H9 (cell line): ENCODE measurements around the gene NR5A1. TPM values are rescaled to one million over a fixed set of nuclear protein-coding genes. Genes with fewer than 3 reads are reported as not detected.

Experiments used
- DNase-seq: peaks from one replicate; pipeline ENCODE4 v3.0.0-alpha.2; 2017
- H2AFZ ChIP-seq: one replicate; pipeline ENCODE4 v1.6.1; 2013; ENCODE audit warnings: mild to moderate bottlenecking, low read length, control low read depth, moderate library complexity
- H2AK5ac ChIP-seq: 2 replicates; pipeline ENCODE4 v1.6.1; 2013; ENCODE audit warnings: low read length, control low read depth, mixed read lengths; ENCODE audit not compliant: insufficient read length
- H2BK120ac ChIP-seq: one replicate; pipeline ENCODE4 v1.6.1; 2013; ENCODE audit warnings: low read depth, mild to moderate bottlenecking, low read length, control low read depth, inconsistent platforms; ENCODE audit not compliant: poor library complexity, severe bottlenecking
- H2BK12ac ChIP-seq: 2 replicates; pipeline ENCODE4 v1.6.1; 2013; ENCODE audit warnings: low read length, control low read depth, mixed read lengths, low read depth; ENCODE audit not compliant: insufficient read length
- H2BK15ac ChIP-seq: 2 replicates; pipeline ENCODE4 v1.6.1; 2013; ENCODE audit warnings: low read depth, low read length, control low read depth
- H2BK20ac ChIP-seq: one replicate; pipeline ENCODE4 v1.6.1; 2013; ENCODE audit warnings: low read depth, mild to moderate bottlenecking, low read length, control low read depth, inconsistent platforms; ENCODE audit not compliant: poor library complexity, severe bottlenecking
- H2BK5ac ChIP-seq: 2 replicates; pipeline ENCODE4 v1.6.1; 2013; ENCODE audit warnings: low read length, control low read depth, mixed read lengths; ENCODE audit not compliant: insufficient read length
- H3K14ac ChIP-seq: 2 replicates; pipeline ENCODE4 v1.6.1; 2013; ENCODE audit warnings: low read length, control low read depth; ENCODE audit not compliant: insufficient read depth
- H3K18ac ChIP-seq: 2 replicates; pipeline ENCODE4 v1.6.1; 2013; ENCODE audit warnings: low read depth, mild to moderate bottlenecking, mixed read lengths, low read length, control low read depth; ENCODE audit not compliant: insufficient read length
- H3K23ac ChIP-seq: 2 replicates; pipeline ENCODE4 v1.6.1; 2013; ENCODE audit warnings: low read length, control low read depth, mixed read lengths, low read depth; ENCODE audit not compliant: insufficient read length
- H3K23me2 ChIP-seq: 2 replicates; pipeline ENCODE4 v1.6.1; 2013; ENCODE audit warnings: low read depth, mild to moderate bottlenecking, mixed read lengths, low read length, control low read depth; ENCODE audit not compliant: insufficient read length, poor library complexity, severe bottlenecking
- H3K27ac ChIP-seq: 2 replicates; pipeline ENCODE4 v1.5.1; 2013; ENCODE audit warnings: low read length, control low read depth, mixed read lengths, low read depth; ENCODE audit not compliant: insufficient read length
- H3K27me3 ChIP-seq: 2 replicates; pipeline ENCODE4 v1.6.1; 2013; ENCODE audit warnings: low read length, control low read depth, inconsistent platforms; ENCODE audit not compliant: insufficient read depth
- H3K4ac ChIP-seq: 2 replicates; pipeline ENCODE4 v1.6.1; 2013; ENCODE audit warnings: low read depth, mild to moderate bottlenecking, control low read depth, inconsistent platforms, low read length, moderate library complexity
- H3K4me1 ChIP-seq: 2 replicates; pipeline ENCODE4 v1.6.1; 2013; ENCODE audit warnings: low read length, control low read depth, inconsistent platforms; ENCODE audit not compliant: insufficient read depth
- H3K4me2 ChIP-seq: 2 replicates; pipeline ENCODE4 v1.6.1; 2013; ENCODE audit warnings: low read length, control low read depth, mixed read lengths; ENCODE audit not compliant: insufficient read length, insufficient read depth
- H3K56ac ChIP-seq: 2 replicates; pipeline ENCODE4 v1.6.1; 2013; ENCODE audit warnings: low read depth, mild to moderate bottlenecking, mixed read lengths, low read length, control low read depth; ENCODE audit not compliant: insufficient read length
- H3K79me1 ChIP-seq: 2 replicates; pipeline ENCODE4 v1.6.1; 2013; ENCODE audit warnings: low read depth, mild to moderate bottlenecking, moderate library complexity, low read length, control low read depth, inconsistent platforms; ENCODE audit not compliant: insufficient read depth, poor library complexity, severe bottlenecking
- H3K79me2 ChIP-seq: 2 replicates; pipeline ENCODE4 v1.6.1; 2013; ENCODE audit warnings: low read length, control low read depth, inconsistent platforms; ENCODE audit not compliant: insufficient read depth
- H3K9ac ChIP-seq: 2 replicates; pipeline ENCODE4 v1.6.1; 2013; ENCODE audit warnings: low read length, control low read depth, mixed read lengths; ENCODE audit not compliant: insufficient read length; ENCODE audit errors: extremely low read depth
- H3K9me3 ChIP-seq: one replicate; pipeline ENCODE4 v1.6.1; 2013; ENCODE audit warnings: low read depth, low read length, inconsistent platforms; ENCODE audit not compliant: control insufficient read depth
- H3T11ph ChIP-seq: one replicate; pipeline ENCODE4 v1.6.1; 2013; ENCODE audit warnings: mild to moderate bottlenecking, low read length, control low read depth, inconsistent platforms
- H4K20me1 ChIP-seq: one replicate; pipeline ENCODE4 v1.6.1; 2013; ENCODE audit not compliant: control insufficient read depth, insufficient read length, insufficient read depth
- H4K5ac ChIP-seq: 2 replicates; pipeline ENCODE4 v1.6.1; 2013; ENCODE audit warnings: low read depth, mild to moderate bottlenecking, mixed read lengths, low read length, control low read depth; ENCODE audit not compliant: insufficient read length
- H4K8ac ChIP-seq: replicated peaks from 2 replicates; pipeline ENCODE4 v1.6.1; 2013; ENCODE audit warnings: low read length, control low read depth, mixed read lengths, low read depth; ENCODE audit not compliant: insufficient read length
- H4K91ac ChIP-seq: 2 replicates; pipeline ENCODE4 v1.6.1; 2013; ENCODE audit warnings: low read depth, mild to moderate bottlenecking, moderate library complexity, mixed read lengths, low read length, control low read depth; ENCODE audit not compliant: insufficient read length
- H3K27ac Mint-ChIP-seq, 3 experiments: 2 replicates in 2 of 3; 3 replicates in 1 of 3; pipeline ENCODE4 v1.8.0; 2020 to 2021; ENCODE audit warnings: mixed read lengths in 3 of 3, mild to moderate bottlenecking in 1 of 3, moderate library complexity in 1 of 3
- H3K27me3 Mint-ChIP-seq: 2 replicates; pipeline ENCODE4 v1.8.0; 2021; ENCODE audit warnings: low read depth, mild to moderate bottlenecking, moderate library complexity, mixed read lengths
- H3K36me3 Mint-ChIP-seq, 3 experiments: 2 replicates in 2 of 3; 3 replicates in 1 of 3; pipeline ENCODE4 v1.8.0; 2020 to 2021; ENCODE audit warnings: low read depth in 3 of 3, mixed read lengths in 3 of 3; ENCODE audit not compliant: insufficient read depth in 1 of 3
- H3K4me1 Mint-ChIP-seq, 2 experiments: 2 replicates each; pipeline ENCODE4 v1.8.0; 2020; ENCODE audit warnings: mixed read lengths in 2 of 2
- H3K4me3 Mint-ChIP-seq, 2 experiments: 2 replicates in 1 of 2; 3 replicates in 1 of 2; pipeline ENCODE4 v1.8.0; 2020 to 2021; ENCODE audit warnings: mild to moderate bottlenecking in 2 of 2, mixed read lengths in 2 of 2, moderate library complexity in 1 of 2
- H3K9me3 Mint-ChIP-seq, 2 experiments: 2 replicates in 1 of 2; 3 replicates in 1 of 2; pipeline ENCODE4 v1.8.0; 2020; ENCODE audit warnings: mild to moderate bottlenecking in 2 of 2, mixed read lengths in 2 of 2, moderate library complexity in 1 of 2
- CTCF ChIP-seq: fragments of 200-600 bp; sonication (generic); conservative IDR thresholded peaks from 3 replicates; pipeline ENCODE4 v1.8.0; 2021; ENCODE audit warnings: antibody characterized with exemption, mild to moderate bottlenecking
- WGBS: extraction: QIAGEN DNeasy Blood & Tissue Kit; methylation state at CpG from one replicate; pipeline ENCODE4 v1.1.7; 2013; ENCODE audit warnings: missing lambda C conversion rate, low lambda C conversion rate, mixed read lengths; ENCODE audit not compliant: insufficient read length; ENCODE audit errors: extremely low coverage; 5-methylcytosine and 5-hydroxymethylcytosine counted together
- total RNA-seq: library from RNA; stranded (reverse); gene quantifications from 2 replicates; pipeline ENCODE4 v1.2.1, GENCODE V29; 2021

Gene NR5A1
- total RNA-seq, 1 experiment from 2014 or later = 0.37 TPM

- Histone ChIP-seq H3K79me1 (no peaks in the 10 kb centered on the region), H2BK12ac (no peak overlapping the region), H3K27ac (no peak overlapping the region), H2BK20ac (no peak overlapping the region), H3K4ac (no peak overlapping the region), H2BK120ac (no peak overlapping the region), H3K9ac (no peak overlapping the region), H4K8ac (no peak overlapping the region), H3K9me3 (no peaks in the 10 kb centered on the region), H3K56ac (no peak overlapping the region), H2BK5ac (no peak overlapping the region), H3K23ac (no peak overlapping the region), H3K23me2 (no peaks in the 10 kb centered on the region), H4K20me1 (no peaks in the 10 kb centered on the region), H3K18ac (no peak overlapping the region), H3T11ph (no peak overlapping the region), H3K4me2 (no peak overlapping the region), H3K27me3 (no peaks in the 10 kb centered on the region), H3K4me1 (peaks cover 5% of the 10 kb centered on the region; the same call in 1 of the 2 replicates), H3K14ac (no peak overlapping the region), H2AFZ (no peak overlapping the region), H4K91ac (no peak overlapping the region), H2AK5ac (no peak overlapping the region), H2BK15ac (no peak overlapping the region), H4K5ac (no peak overlapping the region), H3K79me2 (no peaks in the 10 kb centered on the region)
- no CpG with 5 or more reads among the region's 2 CpGs for WGBS
- peaks cover 0 to 8% (median 2%) of the 10 kb centered on the region in 3 experiments; a peak in 4 of 7 replicates for H3K36me3 Mint-ChIP-seq
- H3K27ac Mint-ChIP-seq = no peak overlapping the region
- no peak for DNase-seq
- H3K9me3 Mint-ChIP-seq = no peaks in the 10 kb centered on the region
- no peak for TF ChIP-seq CTCF
- H3K4me3 Mint-ChIP-seq = no peak overlapping the region
- no peaks in the 10 kb centered on the region for H3K27me3 Mint-ChIP-seq
- H3K4me1 Mint-ChIP-seq = peaks cover 6 to 10% of the 10 kb centered on the region in 2 experiments
These were observed 42.9 kb upstream of the NR5A1 start for GRCh38 chr9:124550072-124550471.
